Activated CD8-positive, alpha-beta memory T cell treated with anti-CD3 and anti-CD28 coated beads for 36 hours (primary cell): ENCODE results near the gene KANK2. TPM values are rescaled to one million over a fixed set of nuclear protein-coding genes. Genes with fewer than 3 reads are reported as not detected.

Experiments used
- CTCF ChIA-PET: fragments of 350-600 bp; sonication (Branson Sonifier 250); formaldehyde crosslinking; loops from one replicate; lab custom pipeline; 2021; ENCODE audit warnings: antibody characterized with exemption; lab: Charles Lee
- POLR2A ChIA-PET: fragments of 350-600 bp; sonication (Branson Sonifier 250); formaldehyde crosslinking; loops from one replicate; lab custom pipeline; 2021; ENCODE audit warnings: antibody characterized with exemption; lab: Charles Lee
- total RNA-seq, 2 experiments: library from RNA; stranded (reverse); gene quantifications; one replicate each; pipeline ENCODE4 v1.2.3, GENCODE V29; 2021

The KANK2 gene
- total RNA-seq, 2 experiments from 2014 or later: 1.5 to 3.2 TPM

DNA sequence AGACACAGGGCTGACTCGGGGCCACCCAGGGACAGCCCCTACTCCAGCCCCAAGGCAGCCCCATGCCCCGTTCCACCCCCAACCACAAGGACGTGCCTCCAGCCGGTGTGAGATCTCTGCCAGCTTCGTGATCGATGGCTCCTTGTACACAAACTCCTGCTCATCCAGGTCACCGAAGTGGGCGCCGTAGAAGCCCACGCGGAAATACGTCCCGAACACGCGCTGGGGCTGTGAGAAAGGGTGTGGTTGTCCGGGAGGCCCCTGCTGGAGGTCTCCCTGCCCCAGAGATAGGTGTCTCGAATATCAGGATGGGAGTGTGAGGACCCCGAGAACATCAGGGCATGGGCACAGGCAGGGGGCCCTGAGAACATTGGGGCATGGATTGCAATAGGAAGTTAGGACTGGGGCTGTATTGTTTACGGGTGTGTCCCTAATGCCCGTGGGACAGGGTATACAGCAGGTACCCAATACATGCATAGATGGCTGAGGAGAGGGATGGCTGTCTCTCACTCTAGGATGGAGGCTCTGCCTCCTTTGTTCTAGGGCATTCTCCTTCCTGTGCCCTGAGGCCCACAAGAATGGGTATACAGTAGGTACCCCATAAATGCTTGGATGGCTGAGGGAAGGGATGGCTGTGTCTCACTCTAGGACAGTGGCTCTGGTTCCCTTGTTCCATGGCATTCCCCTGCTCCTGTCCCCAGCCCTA is 5.3 kb upstream of the KANK2 start:
- POLR2A ChIA-PET: no interaction called here
- CTCF ChIA-PET: interaction anchor here (1.0 kb wide), 1 partner anchor 11 kb away, joined by 3 read pairs; no protein-coding TSS in a partner anchor

DNA sequence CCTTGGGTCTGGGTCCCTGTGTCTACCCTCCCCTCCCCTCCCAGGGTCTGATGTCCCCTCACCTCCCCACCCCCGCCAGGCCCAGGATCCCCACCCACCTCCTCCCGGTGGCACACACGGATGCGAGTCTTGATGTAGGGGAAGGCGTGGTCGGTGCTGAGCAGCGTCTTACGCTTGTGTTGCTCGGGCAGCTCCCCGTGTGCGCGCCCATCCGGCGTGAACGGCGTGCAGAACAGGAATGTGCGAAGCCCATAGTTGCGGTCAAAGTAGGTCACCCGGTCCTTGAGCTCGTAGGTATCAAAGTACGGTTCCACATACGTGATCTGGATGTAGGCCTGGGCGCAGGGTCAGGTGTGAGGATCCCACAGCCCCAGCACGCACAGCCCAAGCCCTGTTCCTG is 4.4 kb upstream of the KANK2 start:
- CTCF ChIA-PET: interaction anchor here (1.0 kb wide), 1 partner anchor 10 kb away, joined by 3 read pairs; no protein-coding TSS in a partner anchor
- POLR2A ChIA-PET: no interaction called here

DNA sequence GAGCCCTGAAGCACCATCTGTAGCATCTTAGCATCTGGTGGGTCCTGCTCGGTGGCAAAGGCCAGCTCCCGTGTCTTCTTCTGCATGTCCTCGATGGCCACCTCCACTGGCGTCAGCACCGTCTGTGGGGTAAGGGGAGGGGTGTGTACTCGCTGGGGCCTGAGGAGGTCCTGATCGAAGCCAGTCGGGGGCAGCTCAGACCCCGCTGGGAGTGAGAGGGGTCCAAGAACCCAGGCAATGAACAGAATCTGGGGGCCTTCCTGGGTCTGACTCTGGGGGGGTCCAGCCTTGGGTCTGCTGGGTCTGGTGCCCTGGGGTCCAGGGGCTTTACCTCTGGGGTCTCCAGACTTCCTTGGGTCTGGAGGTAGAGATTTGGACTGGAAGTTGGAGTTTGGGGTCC is 3.6 kb upstream of the KANK2 start:
- POLR2A ChIA-PET: no interaction called here
- CTCF ChIA-PET: no interaction called here

DNA sequence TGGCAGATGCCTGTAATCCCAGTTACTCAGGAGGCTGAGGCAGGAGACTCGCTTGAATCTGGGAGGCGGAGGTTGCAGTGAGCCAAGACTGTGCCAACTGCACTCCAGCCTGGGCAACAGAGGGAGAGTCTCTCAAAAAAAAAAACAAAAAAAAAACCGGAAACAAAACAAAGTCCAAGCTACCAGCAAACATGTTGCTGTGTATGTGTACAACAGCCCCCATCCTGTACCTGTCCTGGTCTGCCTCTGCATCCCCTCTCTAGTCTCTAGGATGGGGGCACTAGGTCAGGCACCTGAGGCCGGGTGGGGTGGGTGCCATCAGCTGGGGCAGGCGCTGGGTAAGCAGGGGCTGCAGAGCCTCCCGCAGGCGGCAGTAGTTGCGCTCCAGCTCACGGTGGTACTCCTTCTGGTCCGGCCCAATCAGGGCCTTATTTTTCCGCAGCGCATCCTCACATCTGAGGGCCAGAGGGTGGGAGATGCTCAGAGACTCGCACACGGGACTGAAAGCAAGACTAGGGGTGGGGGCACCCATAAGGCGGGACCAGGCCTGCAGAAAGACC is 2.8 kb upstream of the KANK2 start:
- ChIA-PET POLR2A (no interaction called here), CTCF (no interaction called here)

DNA sequence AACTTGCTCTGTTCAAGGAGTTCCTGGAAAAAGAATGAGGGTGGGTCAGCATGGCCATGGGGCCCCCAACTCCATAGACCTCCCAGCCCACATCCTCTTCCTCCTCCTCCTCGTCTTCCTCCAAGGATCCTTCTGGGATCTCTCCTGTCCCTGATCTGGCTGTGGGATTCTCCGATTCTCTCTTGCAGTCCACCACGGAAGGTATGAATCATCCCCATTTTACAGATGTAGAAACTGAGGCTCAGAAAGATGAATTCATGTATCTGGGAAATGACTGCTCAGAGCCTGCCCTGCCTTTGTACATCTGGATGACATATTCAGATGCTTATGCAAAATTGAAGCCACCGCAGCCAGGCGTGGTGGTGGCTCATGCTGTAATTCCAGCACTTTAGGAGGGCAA is 2.2 kb upstream of the KANK2 start:
- ChIA-PET CTCF (no interaction called here), POLR2A (no interaction called here)

DNA sequence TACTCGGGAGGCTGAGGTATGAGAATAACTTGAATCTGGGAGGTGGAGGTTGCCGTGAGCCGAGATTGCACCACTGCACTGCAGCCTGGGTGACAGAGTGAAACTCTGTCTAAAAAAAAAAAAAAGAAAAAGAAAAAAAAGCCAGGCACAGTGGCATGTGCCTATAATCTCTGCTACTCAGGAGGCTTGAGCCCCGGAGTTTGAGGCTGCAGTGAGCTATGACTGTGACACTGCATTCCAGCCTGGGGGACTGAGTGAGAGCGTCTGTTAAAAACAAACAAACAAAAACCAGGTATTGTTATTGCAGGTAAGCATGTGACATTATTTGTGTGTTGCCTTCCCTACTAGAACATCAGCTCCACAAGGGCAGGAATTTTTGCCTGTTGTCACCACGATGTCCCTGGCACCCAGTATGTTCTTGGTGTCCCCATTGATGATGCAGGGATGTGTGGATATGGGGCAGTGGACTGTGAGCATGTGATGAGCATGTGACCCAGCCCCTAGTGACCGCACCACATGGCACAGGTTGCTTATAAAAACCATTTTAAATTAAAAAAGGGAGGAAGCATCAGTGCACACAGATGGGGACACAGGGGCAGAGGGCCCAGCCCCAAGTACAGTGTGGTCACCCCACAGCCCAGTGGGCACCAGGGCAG is 1.6 kb upstream of the KANK2 start:
- ChIA-PET POLR2A (no interaction called here), CTCF (interaction anchor here (0.7 kb wide), 1 partner anchor 182 kb away, joined by 3 read pairs; no protein-coding TSS in a partner anchor)

DNA sequence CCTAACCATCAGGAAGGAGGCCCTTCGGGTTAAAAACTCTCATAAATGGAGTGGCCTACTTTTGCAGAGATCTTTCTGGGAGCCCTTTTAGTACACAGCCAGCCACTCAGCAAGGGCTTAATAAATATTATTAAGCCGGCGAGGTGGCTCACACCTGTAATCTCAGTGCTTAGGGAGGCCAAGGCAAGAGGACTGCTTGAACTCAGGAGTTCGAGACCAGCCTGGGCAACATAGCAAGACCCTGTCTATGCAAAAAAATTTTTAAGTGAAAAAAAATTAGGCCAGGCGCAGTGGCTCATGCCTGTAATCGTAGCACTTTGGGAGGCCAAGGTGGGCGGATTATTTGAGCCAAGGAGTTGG is 810 bp upstream of the KANK2 start:
- ChIA-PET POLR2A (no interaction called here), CTCF (no interaction called here)

DNA sequence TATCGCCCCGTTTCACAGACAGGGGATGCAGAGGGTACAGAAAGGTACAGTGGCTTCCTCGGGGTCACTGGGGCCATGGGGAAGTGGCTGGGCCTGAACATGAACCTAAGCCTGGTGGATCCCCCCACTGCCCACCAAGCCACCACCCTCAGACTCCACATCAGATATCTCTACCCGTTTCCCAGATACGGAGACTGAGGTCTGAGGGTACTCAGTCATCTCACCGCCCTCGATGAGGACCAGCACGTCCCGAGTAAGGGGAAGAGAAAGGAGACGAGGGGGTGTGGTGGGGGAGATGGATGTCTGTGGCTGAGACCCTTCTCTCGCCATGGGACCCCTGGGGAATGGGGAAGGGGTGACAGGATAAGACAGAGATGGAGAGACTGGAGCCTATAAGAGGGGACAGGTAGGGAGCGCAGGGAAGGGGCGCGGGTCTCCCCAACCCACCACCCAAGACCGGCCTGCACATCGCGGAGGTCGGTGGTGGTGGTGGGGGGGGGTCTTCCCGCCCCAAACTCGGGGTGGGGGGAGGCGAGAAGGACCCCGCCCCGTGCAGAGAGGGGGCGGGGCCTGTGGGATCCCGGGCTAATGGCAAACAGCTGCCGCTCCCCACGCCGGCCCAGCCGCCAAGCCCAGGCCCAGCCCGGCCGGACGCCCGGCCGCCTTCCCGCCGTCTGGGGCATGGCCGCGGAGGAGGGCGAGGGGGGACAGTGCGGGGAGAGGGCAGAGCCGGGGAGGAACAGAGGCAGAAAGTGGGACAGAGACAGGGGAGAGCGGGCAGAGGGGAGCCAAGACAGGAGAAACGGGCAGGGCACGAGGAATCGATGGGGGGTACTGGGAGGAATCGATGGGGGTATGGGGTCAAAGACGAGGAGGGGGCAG is 698 bp downstream of the KANK2 start:
- ChIA-PET POLR2A (no interaction called here), CTCF (no interaction called here)

DNA sequence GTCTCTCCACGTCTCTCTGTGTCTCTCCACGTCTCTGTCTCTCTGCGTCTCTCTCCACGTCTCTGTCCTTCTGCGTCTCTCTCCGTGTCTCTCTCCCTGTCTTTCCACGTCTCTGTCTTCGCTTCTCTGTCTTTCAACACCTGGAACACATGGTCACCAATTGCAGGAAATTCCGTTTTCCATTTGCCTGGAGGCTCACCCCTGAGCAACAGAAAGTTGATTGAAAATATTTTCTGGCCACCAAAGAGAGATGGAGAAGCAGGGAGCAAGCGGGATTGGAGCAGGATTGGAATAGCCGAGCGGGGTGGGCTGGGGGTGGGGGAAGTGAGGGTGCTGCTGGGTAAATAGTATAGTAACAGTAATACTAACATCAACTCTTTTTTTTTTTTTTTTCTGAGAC is 1.7 kb downstream of the KANK2 start:
- POLR2A ChIA-PET: no interaction called here
- CTCF ChIA-PET: interaction anchor here (1.3 kb wide), 1 partner anchor 9 kb away, joined by 3 read pairs; no protein-coding TSS in a partner anchor

DNA sequence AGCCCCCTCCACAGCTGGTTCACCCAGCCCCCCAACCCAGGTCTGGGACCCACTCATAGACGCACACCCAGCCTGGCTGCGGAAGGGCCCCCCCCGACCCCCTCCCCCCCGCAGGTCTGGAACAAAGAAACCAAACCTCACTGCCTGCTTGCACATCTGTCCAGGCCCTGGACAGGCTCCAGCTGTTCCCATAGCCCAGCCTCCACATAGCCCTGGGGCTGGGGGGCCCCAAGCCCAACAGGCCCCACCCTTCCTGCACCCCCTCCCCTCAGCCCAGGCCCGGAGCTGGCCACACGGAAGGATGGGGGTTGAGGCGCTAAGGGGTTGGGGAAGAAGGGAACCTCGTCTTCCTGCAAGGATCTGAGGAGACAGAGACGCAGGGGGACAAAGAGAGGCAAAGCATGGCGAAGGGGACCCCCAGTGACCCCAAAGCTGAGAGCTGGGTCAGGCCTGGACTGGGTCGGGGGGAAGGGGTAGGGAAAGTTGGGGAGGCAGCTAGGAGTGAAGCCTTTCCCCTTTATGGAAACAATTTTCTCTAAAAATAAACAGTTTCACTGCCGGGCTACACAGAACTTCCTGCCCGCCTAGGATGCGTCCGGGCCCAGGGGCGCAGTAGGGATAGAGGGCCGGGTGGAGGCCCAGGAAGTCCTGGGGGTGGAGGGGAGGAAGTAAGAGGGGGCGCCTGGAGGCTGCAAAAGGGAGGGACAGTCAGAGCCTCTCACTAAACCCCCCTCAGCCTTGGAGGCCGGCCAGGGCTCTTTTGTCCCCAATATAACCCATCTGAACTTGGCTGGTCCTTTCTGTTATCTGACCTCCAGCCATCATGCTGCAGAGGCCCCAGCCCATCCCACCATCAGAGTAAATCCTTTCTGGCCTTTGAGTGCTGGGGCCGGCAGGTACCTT is 2.4 kb downstream of the KANK2 start:
- CTCF ChIA-PET: interaction anchor here (1.3 kb wide), 1 partner anchor 9 kb away, joined by 3 read pairs; no protein-coding TSS in a partner anchor
- POLR2A ChIA-PET: no interaction called here

DNA sequence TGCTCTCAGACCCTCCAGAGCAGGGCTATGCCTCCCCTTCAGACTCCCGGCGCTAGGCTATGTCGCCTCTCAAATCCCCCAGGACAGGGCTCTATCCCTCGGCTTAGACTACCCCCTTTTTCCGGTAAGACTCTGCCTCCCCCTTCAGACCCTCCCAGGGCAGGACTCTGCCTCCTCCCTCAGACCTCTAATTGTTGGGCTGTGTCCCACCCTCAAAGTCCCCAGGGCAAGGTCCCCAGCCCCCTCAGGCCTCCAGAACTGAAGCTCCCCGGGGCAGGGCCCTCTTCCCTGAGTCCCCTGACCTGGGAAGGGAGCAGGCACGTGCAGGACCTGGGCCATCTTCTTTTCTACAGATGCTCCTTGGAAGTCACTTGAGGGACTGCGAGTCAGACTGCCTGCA is 3.2 kb downstream of the KANK2 start:
- POLR2A ChIA-PET: no interaction called here
- CTCF ChIA-PET: interaction anchor here (1.3 kb wide), 1 partner anchor 10 kb away, joined by 3 read pairs; no protein-coding TSS in a partner anchor

DNA sequence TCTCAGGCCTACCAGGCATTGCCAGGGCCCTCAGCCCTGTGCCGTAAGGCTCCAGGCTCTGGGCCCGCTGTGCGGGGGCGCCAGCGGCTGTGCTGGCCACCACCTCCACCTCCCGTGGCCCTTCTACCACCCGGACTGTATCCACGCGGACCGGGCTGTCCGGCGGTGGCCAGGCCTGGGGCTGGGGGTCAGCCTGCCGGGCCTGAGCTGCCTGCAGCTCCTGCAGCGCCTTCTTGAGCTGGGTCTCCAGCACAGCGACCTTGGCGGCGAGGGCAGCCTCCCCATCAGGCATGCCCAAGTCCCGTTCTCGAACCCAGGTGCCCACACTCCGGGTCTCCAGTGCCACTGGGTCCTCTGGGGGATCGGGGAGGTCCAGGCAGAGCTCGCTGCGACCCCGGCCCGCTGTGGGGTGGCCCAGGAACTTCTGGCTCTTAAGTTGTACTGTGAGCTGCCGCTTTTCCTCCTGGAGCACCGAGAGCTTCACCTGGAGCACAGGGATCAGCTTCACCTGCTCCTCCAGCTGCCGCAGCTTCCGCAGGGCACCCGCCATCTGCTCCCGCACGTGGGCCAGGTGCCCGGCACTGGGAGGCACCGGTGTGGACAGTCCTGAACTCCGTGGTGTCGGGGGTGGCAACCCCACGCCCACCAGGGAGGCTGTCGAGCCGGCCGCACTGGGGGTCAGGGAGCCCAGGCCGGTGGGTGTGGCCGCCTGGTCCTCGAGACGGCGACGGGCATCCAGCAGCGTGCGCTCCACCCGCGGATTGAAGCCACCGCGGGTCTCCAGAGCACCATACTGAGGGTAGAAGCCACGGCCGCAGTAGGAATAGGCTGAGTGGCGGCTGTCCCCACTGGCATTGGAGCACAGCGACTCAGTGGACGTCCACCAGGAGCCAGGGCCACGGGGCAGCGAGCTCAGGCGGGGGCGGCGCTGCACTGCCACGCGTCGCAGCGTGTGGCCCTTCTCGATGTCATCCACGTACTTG is 4.1 kb downstream of the KANK2 start:
- ChIA-PET CTCF (interaction anchor here (0.7 kb wide), 1 partner anchor 57 kb away, joined by 3 read pairs; no protein-coding TSS in a partner anchor), POLR2A (no interaction called here)

DNA sequence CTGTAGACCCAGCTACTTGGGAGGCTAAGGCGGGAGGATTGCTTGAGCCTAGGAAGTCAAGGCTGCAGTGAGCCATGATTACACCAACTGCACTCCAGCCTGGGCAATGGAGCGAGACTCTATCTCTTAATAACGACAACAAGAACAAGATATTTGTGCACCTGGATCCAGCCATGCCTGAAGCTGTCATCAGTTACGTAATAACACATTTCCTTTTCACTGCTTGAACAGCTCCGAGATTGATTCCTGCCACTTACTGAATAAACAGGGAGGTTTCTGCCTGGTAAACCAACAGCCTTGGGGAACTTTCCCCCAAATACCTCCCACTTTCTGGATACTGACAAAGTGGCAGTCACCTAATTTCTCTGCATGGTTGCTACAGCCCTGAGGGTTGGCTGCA is 5.4 kb downstream of the KANK2 start:
- CTCF ChIA-PET: interaction anchor here (0.9 to 1.4 kb wide), 2 partner anchors 10 to 290 kb away, joined by 3 read pairs; no protein-coding TSS in a partner anchor
- POLR2A ChIA-PET: no interaction called here

DNA sequence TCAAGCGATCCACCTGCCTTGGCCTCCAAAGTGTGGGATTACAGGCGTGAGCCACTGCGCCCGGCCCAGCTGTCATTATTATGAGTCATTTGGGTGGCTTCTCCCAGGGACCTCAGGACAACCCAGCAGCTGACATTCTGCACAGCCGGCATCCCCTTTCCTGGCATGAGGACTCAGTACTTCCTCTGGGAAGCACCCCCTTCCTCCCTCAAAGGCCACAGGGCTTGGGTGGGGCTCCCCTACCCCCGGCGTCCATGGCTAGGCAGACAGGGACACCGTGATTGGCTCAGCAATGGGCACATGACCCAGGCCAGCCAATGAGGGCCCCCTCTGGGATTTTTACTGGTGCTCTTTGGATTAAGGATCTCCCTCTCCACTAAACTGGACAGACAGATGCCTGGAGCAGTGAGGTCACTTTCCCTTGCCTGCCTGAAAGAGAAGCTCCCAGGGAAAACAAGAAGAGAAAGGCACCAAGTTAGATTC is 6.0 kb downstream of the KANK2 start:
- CTCF ChIA-PET: interaction anchor here (0.9 to 1.4 kb wide), 2 partner anchors 11 to 291 kb away, joined by 3 read pairs; no protein-coding TSS in a partner anchor
- POLR2A ChIA-PET: interaction anchor here (0.6 kb wide), 1 partner anchor 16 kb away, joined by 6 read pairs; no protein-coding TSS in a partner anchor

DNA sequence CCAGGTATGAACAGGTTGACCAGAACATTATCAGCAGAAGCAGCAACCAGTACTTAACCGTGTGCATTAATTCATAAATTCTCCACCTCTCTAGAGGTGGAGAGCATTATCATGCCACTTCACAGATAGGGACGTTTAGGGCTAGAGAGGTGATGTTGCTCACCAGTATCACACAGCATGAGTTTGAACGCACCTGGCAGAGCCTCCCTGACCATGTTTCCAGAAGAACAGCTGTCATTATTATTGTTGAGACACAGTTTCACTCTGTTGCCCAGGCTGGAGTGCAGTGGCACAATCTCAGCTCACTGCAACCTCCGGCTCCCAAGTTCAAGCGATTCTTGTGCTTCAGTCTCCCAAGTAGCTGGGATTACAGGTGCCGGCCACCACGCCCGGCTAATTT is 6.8 kb downstream of the KANK2 start:
- CTCF ChIA-PET: interaction anchor here (1.0 to 1.4 kb wide), 2 partner anchors 13 to 292 kb away, joined by 3 read pairs; no protein-coding TSS in a partner anchor
- POLR2A ChIA-PET: interaction anchor here (0.6 kb wide), 1 partner anchor 17 kb away, joined by 6 read pairs; no protein-coding TSS in a partner anchor

DNA sequence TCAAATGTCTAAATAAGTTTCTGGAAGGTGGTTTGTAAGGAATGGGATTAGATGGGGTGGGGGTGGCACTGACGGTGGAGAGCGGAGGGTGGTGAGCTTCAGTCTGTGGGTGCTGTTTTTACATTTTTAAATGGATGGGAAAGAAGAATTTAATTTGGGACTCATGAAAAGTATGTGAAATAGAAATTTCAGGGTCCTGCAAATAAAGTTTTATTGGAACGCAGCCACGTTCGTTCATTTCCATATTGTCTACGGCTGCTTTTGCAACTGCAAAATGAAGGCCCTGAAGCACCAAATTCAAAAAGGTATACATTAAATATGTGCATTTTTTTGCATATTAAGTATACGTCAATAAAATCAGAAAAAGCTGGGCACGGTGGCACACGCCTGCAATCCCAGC is 9.9 kb downstream of the KANK2 start:
- CTCF ChIA-PET: interaction anchor here (0.6 kb wide), 1 partner anchor 26 kb away, joined by 3 read pairs; no protein-coding TSS in a partner anchor

DNA sequence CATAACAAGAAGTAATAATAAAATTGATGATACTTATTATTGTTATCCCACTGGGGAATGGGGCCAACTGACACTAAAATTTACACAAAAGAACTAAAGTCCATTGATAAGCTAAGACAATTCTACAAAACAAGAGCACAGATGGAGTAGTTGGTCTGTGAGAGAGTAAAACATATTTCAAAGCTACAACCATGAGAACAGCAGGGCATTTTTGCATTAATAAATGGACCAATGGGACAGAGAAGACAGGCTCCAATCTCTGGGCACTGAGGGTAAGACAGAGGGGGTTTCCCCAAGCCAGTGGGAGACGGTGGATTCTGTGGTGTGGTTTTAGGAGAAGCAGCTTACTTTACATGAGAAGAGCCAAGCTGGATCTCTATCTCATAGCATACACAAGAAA is 14.4 kb downstream of the KANK2 start:
- ChIA-PET POLR2A (no interaction called here), CTCF (no interaction called here)

More for the DNA sequence above, 9.9 kb downstream of the KANK2 start:
- POLR2A ChIA-PET: no interaction called here
